NB4 (cell line): Measurements from ENCODE around the gene GALNT17.

ENCODE experiments used
- DNase-seq: peaks from one replicate; pipeline ENCODE4 v3.0.0; 2010; ENCODE audit warnings: low read depth
- H3K4me3 ChIP-seq: one replicate; pipeline ENCODE4 v1.5.1; 2011; ENCODE audit warnings: mild to moderate bottlenecking, low read depth, low read length, moderate library complexity
- CTCF ChIP-seq: IDR thresholded peaks from one replicate; pipeline ENCODE4 v1.5.1; 2012; ENCODE audit warnings: low read depth, low read length
- MAX ChIP-seq: IDR thresholded peaks from 2 replicates; pipeline ENCODE4 v1.6.1; 2011; ENCODE audit warnings: low read depth, low read length
- MYC ChIP-seq: IDR thresholded peaks from 2 replicates; pipeline ENCODE4 v1.6.1; 2011; ENCODE audit warnings: low read depth, low read length
- POLR2A ChIP-seq: IDR thresholded peaks from 2 replicates; pipeline ENCODE4 v1.6.1; 2011; ENCODE audit warnings: mild to moderate bottlenecking; ENCODE audit not compliant: insufficient read length; ENCODE audit errors: extremely low read depth

Gene GALNT17

GRCh38 chr7:71132127-71132376, at the start of gene GALNT17:
Gene GALNT17 (plus strand): TSS chr7:71132144.
- no peak within 1 kb of the TSS for H3K4me3 ChIP-seq
- DNase-seq: no peak
- no peak for TF ChIP-seq POLR2A
- no peak for TF ChIP-seq MAX
- no peak for TF ChIP-seq MYC
- no peak for TF ChIP-seq CTCF

- no peak for DNase-seq
- no peak overlapping the region for H3K4me3 ChIP-seq
- no peak for TF ChIP-seq MYC
- TF ChIP-seq CTCF: no peak
- no peak for TF ChIP-seq MAX
- no peak for TF ChIP-seq POLR2A
Measured at GRCh38 chr7:71095266-71095860, 36.6 kb upstream of the GALNT17 start.

GRCh38 chr7:71096351-71096750, 35.6 kb upstream of the GALNT17 start:
- TF ChIP-seq CTCF (no peak), MYC (no peak), POLR2A (no peak), MAX (no peak)
- DNase-seq: no peak
- no peak overlapping the region for H3K4me3 ChIP-seq

- TF ChIP-seq MAX (no peak), CTCF (no peak), POLR2A (no peak), MYC (no peak)
- no peak for DNase-seq
- H3K4me3 ChIP-seq: no peak overlapping the region
Measured at GRCh38 chr7:71106226-71106625, 25.7 kb upstream of the GALNT17 start.

GRCh38 chr7:71112436-71112835, 19.5 kb upstream of the GALNT17 start:
- TF ChIP-seq MAX: no peak
- TF ChIP-seq POLR2A: no peak
- no peak for TF ChIP-seq CTCF
- TF ChIP-seq MYC: no peak
- DNase-seq: no peak
- no peak overlapping the region for H3K4me3 ChIP-seq

- no peak overlapping the region for H3K4me3 ChIP-seq
- TF ChIP-seq MYC: no peak
- TF ChIP-seq MAX: no peak
- no peak for TF ChIP-seq POLR2A
- TF ChIP-seq CTCF: no peak
- DNase-seq: no peak
Measured at GRCh38 chr7:71120096-71120495, 11.8 kb upstream of the GALNT17 start.
